Activated CD8-positive, alpha-beta T cell treated with anti-CD3 and anti-CD28 coated beads for 36 hours (primary cell): ENCODE measurements around the gene SLC25A19. TPM values are rescaled to one million over a fixed set of nuclear protein-coding genes. Genes with fewer than 3 reads are reported as not detected.
A peak's percentile ranks its signal among the peaks of the same experiment; 100 is the strongest.
"Not testable (repeated sequence)": the region's sequence is repeated elsewhere in the genome, so short reads cannot be mapped to it uniquely, and the experiment has no call there.

Experiments used
- ATAC-seq: fragments of 200-7000 bp; cut with Tn5 transposase; one replicate; pipeline ENCODE4 v1.10.0; 2021; ENCODE audit warnings: mild to moderate bottlenecking, moderate library complexity
- CTCF ChIA-PET: fragments of 350-600 bp; sonication (Branson Sonifier 250); formaldehyde crosslinking; loops from one replicate; lab custom pipeline; 2021; ENCODE audit warnings: antibody characterized with exemption; lab: Charles Lee
- POLR2A ChIA-PET: fragments of 350-600 bp; sonication (Branson Sonifier 250); formaldehyde crosslinking; loops from one replicate; lab custom pipeline; 2021; ENCODE audit warnings: antibody characterized with exemption; lab: Charles Lee
- DNase-seq: peaks from one replicate; pipeline ENCODE4 v3.0.0-alpha.2; 2020
- H3K27ac Mint-ChIP-seq: one replicate; pipeline ENCODE4 v1.8.0; 2021; ENCODE audit warnings: mild to moderate bottlenecking, mixed read lengths
- H3K27me3 Mint-ChIP-seq: one replicate; pipeline ENCODE4 v1.8.0; 2021; ENCODE audit warnings: mixed read lengths
- H3K36me3 Mint-ChIP-seq: one replicate; pipeline ENCODE4 v1.8.0; 2021; ENCODE audit warnings: low read depth, mixed read lengths
- H3K4me1 Mint-ChIP-seq: one replicate; pipeline ENCODE4 v1.8.0; 2021; ENCODE audit warnings: low read depth, mixed read lengths
- H3K4me3 Mint-ChIP-seq: one replicate; pipeline ENCODE4 v1.8.0; 2021; ENCODE audit warnings: mild to moderate bottlenecking, moderate library complexity, mixed read lengths
- H3K9me3 Mint-ChIP-seq: one replicate; pipeline ENCODE4 v1.8.0; 2021; ENCODE audit warnings: mixed read lengths
- intact Hi-C: fragments of 100-400 bp; cut with micrococcal nuclease; formaldehyde crosslinking; loops from one replicate; pipeline ENCODE4 v1.10.0; 2022
- total RNA-seq, 2 experiments: library from RNA; stranded (reverse); gene quantifications; one replicate each; pipeline ENCODE4 v1.2.3, GENCODE V29; 2021
- TF ChIP-seq, protein P1 (sequence below): fragments of 200-600 bp; IDR thresholded peaks from one replicate; pipeline ENCODE4 v1.8.0; 2022; ENCODE audit warnings: antibody characterized with exemption, mild to moderate bottlenecking

The SLC25A19 gene
- total RNA-seq, 2 experiments from 2014 or later = 55.1 to 55.2 TPM

DNA sequence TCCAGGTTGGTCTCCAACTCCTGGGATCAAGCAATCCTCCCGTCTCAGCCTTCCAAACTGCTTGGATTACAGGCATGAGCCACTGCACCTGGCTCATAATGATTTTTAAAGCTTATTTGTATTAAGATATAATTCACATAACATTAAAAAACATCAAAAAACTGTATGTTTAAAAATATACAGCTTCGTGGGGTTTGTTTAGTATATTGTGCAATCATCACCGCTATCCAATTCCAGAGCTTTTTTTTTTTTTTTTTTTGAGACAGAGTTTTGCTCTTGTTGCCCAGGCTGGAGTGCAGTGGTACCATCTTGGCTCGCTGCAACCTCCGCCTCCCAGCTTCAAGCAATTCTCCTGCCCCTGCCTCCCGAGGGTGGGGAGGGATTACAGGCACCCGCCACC is 11.0 kb upstream of the SLC25A19 start:
- ChIA-PET POLR2A (no interaction called here), CTCF (interaction anchor here (0.8 to 1.1 kb wide), 2 partner anchors 70 to 103 kb away, joined by 3 read pairs; no protein-coding TSS in a partner anchor)
- TF ChIP-seq, protein P1, sequence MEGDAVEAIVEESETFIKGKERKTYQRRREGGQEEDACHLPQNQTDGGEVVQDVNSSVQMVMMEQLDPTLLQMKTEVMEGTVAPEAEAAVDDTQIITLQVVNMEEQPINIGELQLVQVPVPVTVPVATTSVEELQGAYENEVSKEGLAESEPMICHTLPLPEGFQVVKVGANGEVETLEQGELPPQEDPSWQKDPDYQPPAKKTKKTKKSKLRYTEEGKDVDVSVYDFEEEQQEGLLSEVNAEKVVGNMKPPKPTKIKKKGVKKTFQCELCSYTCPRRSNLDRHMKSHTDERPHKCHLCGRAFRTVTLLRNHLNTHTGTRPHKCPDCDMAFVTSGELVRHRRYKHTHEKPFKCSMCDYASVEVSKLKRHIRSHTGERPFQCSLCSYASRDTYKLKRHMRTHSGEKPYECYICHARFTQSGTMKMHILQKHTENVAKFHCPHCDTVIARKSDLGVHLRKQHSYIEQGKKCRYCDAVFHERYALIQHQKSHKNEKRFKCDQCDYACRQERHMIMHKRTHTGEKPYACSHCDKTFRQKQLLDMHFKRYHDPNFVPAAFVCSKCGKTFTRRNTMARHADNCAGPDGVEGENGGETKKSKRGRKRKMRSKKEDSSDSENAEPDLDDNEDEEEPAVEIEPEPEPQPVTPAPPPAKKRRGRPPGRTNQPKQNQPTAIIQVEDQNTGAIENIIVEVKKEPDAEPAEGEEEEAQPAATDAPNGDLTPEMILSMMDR = no peak
- no peak overlapping the region for H3K4me3 Mint-ChIP-seq
- H3K36me3 Mint-ChIP-seq = peaks cover under 1% of the 10 kb centered on the region
- intact Hi-C loops = no loop called here
- no peaks in the 10 kb centered on the region for H3K9me3 Mint-ChIP-seq
- no peak for ATAC-seq
- peaks cover 22% of the 10 kb centered on the region for H3K4me1 Mint-ChIP-seq
- no peaks in the 10 kb centered on the region for H3K27me3 Mint-ChIP-seq
- no peak overlapping the region for H3K27ac Mint-ChIP-seq
- no peak for DNase-seq

DNA sequence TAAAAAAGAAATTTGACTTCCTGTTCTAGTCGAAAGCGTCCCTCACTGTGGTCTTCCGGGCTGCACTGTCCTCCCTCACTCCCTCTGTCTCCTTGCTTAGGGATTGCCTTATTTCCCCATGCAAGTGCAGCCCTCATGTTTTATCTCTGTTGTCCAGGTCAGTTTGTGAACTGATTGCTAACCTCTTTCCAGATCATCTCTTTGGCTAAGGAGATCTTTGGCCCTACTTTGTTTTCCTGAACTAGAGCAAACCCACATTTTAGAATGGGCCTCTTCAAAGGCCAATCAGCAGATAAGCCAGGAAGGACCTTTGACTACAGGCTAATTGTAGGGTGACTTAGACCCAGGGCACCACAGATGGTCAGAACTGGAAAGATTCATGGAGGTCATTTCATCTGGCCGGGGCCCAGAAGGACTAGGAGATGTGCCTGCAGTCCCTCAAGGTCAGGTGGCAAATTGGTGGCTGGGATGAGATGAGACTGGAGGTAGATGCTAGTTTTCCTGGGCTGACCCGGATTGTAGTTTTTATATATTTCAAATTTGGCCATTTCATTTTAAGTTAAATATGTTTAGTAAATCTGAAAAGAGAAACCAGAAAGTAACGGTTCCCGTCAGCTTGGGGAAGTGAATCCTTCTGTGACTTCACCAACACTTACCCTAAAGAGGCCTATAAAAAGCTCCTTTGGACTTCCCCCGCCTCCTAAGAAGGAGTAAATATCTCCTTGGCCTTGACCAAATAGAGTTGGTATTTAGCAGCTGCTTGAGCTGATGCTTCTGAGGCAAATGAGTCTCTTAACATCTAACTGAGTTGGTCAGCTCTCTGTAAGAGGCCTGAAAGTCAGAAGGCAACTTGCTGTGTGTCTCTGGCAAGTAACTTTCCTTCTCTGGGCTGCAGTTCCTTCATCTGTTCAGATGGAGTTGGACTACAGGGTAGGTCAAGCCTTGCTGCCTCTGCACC is 6.2 kb upstream of the SLC25A19 start:
- ChIA-PET POLR2A (interaction anchor here (0.6 to 0.7 kb wide), 2 partner anchors 31 to 97 kb away, joined by 3 read pairs; no protein-coding TSS in a partner anchor), CTCF (interaction anchor here (0.6 to 2.1 kb wide), 5 partner anchors 27 to 455 kb away, joined by 3 to 8 read pairs (median 4); no protein-coding TSS in a partner anchor)
- DNase-seq (peak; percentile 69), ATAC-seq (peak; percentile 80)
- H3K4me1 Mint-ChIP-seq = peaks cover 33% of the 10 kb centered on the region
- no peaks in the 10 kb centered on the region for H3K27me3 Mint-ChIP-seq
- H3K4me3 Mint-ChIP-seq = peak overlapping the region; percentile 52
- no peaks in the 10 kb centered on the region for H3K9me3 Mint-ChIP-seq
- H3K36me3 Mint-ChIP-seq = peaks cover 3% of the 10 kb centered on the region
- TF ChIP-seq, protein P1 = no peak
- intact Hi-C loops = no loop called here
- peak overlapping the region; percentile 94 for H3K27ac Mint-ChIP-seq

DNA sequence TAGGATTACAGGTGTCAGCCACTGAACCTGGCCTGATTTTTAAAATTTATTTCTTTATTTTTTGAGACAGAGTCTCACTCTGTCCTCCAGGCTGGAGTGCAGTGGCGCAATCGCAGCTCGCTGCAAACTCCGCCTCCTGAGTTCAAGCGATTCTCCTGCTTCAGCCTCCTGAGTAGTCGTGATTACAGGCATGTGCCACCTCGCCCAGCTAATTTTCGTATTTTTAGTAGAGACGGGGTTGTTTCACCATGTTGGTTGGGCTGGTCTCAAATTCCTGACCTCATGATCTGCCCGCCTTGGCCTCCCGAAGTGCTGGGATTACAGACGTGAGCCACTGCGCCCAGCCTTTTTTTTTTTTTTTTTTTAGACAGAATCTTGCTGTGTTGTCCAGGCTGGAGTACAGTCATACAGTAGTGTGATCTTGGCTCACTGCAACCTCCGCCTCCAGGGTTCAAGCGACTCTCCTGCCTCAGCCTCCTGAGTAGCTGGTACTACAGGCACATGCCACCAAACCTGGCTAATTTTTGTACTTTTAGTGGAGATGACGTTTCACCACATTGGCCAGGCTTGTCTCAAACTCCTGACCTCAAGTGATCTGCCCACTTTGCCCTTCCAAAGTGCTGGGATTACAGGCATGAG is 3.7 kb upstream of the SLC25A19 start:
- CTCF ChIA-PET = interaction anchor here (1.0 to 1.5 kb wide), 4 partner anchors 22 to 456 kb away, joined by 3 to 7 read pairs (median 4); partner anchors contain the start of gene MIF4GD
- POLR2A ChIA-PET = interaction anchor here (1.5 kb wide), 1 partner anchor 109 kb away, joined by 3 read pairs; no protein-coding TSS in a partner anchor
- ATAC-seq, H3K4me3 Mint-ChIP-seq, H3K9me3 Mint-ChIP-seq, H3K27me3 Mint-ChIP-seq, DNase-seq, H3K36me3 Mint-ChIP-seq, intact Hi-C loops, H3K27ac Mint-ChIP-seq: not testable (repeated sequence)
- H3K4me1 Mint-ChIP-seq = peaks cover 37% of the 10 kb centered on the region

DNA sequence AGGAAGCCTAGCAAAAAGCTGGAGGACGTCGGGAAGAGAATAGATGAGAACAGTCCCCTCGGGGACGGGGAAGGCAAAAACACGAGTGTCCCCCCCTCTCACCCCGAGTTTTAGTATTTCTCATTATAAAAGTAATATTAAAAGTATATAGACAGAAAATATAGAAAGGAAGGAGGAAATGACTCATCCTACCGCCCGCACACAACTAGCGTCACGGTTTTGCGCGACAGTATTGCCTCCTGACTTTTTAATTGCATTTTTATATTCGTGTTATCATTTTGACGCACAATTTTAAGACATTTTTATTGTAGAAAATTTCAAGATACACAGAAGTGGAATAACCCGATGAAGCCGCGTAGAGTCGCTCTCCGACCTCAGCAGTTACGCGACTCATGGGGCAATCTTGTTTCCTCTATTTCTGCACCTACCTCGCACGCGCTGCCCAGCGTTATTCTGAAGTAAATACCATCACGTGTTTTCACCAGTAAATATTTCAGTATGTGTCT is 652 bp upstream of the SLC25A19 start:
- H3K36me3 Mint-ChIP-seq = peaks cover 26% of the 10 kb centered on the region
- H3K4me3 Mint-ChIP-seq = peak overlapping the region; percentile 89
- no peaks in the 10 kb centered on the region for H3K27me3 Mint-ChIP-seq
- TF ChIP-seq, protein P1 = peak; percentile 32
- peak overlapping the region; percentile 100 for H3K27ac Mint-ChIP-seq
- ChIA-PET CTCF (interaction anchor here (0.8 to 4.7 kb wide), 23 partner anchors 8 to 343 kb away, joined by 3 to 45 read pairs (median 4); partner anchors contain the start of genes GRB2, MIF4GD and TMEM94), POLR2A (interaction anchor here (0.6 to 7.1 kb wide), 18 partner anchors 12 to 258 kb away, joined by 3 to 78 read pairs (median 5); partner anchors contain the start of genes GGA3, GRB2, JPT1 and MIF4GD)
- H3K9me3 Mint-ChIP-seq = no peaks in the 10 kb centered on the region
- peak; percentile 91 for DNase-seq
- peak; percentile 14 for ATAC-seq
- intact Hi-C loops = loop anchor here (2.0 kb wide), 1 partner anchor 115 kb away; the partner anchor contains the start of gene GRB2
- H3K4me1 Mint-ChIP-seq = peaks cover 29% of the 10 kb centered on the region

DNA sequence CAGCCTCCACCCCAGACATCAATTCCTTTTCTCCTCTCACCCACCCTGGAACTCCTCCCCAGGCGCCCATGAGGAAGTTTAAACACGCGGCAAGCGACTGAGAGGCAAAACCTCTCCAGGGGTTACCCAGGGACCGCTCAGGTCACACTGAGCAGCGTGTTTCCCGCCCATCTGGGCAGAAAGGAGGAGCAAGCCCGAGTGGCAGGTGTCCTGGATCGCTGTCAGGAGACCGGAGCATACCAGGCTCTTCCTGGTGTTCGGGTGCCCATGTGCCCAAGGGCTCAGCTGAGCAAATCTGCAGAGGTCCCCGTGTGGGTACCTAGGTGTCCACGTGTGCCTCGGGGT is 491 bp downstream of the SLC25A19 start:
- peaks cover 24% of the 10 kb centered on the region for H3K4me1 Mint-ChIP-seq
- DNase-seq (peak; percentile 62), ATAC-seq (peak; percentile 7)
- intact Hi-C loops = loop anchor here (2.0 kb wide), 1 partner anchor 116 kb away; the partner anchor contains the start of gene GRB2
- H3K27me3 Mint-ChIP-seq = no peaks in the 10 kb centered on the region
- no peaks in the 10 kb centered on the region for H3K9me3 Mint-ChIP-seq
- peak overlapping the region; percentile 89 for H3K4me3 Mint-ChIP-seq
- H3K36me3 Mint-ChIP-seq = peaks cover 27% of the 10 kb centered on the region
- ChIA-PET POLR2A (interaction anchor here (0.7 to 7.1 kb wide), 18 partner anchors 11 to 168 kb away, joined by 3 to 78 read pairs (median 6); partner anchors contain the start of genes GGA3, GRB2, MIF4GD and MRPS7), CTCF (interaction anchor here (0.6 to 4.7 kb wide), 28 partner anchors 8 to 344 kb away, joined by 3 to 45 read pairs (median 3); partner anchors contain the start of genes GRB2, MIF4GD and TMEM94)
- TF ChIP-seq, protein P1 = no peak
- H3K27ac Mint-ChIP-seq = peak overlapping the region; percentile 100
